Renal cortex interstitium (tissue), 11 donors: ENCODE data around the gene PNMA8C. TPM values are rescaled to one million over a fixed set of nuclear protein-coding genes. Genes with fewer than 3 reads are reported as not detected.
"Not testable (repeated sequence)": the region's sequence is repeated elsewhere in the genome, so short reads cannot be mapped to it uniquely, and the experiment has no call there.

ENCODE experiments used
- DNase-seq, 11 donors: peaks; one replicate each; pipeline ENCODE4 v3.0.0-alpha.2; 2013; ENCODE audit warnings: low read depth in 9 of 11, low spot score in 4 of 11; ENCODE audit errors: extremely low read depth in 1 of 11
- polyA plus RNA-seq, 3 donors: library from polyadenylated mRNA; unstranded; fragments of 120-200 nt; gene quantifications; one replicate each; pipeline ENCODE4 v1.2.1, GENCODE V29; 2013; ENCODE audit not compliant: insufficient read length in 3 of 3

The PNMA8C gene
- polyA plus RNA-seq, 3 donors, result 0.62 to 0.88 (median 0.83) TPM

- no peak for DNase-seq
These were observed 23.4 kb upstream of the PNMA8C start for GRCh38 chr19:46452186-46452585.

GRCh38 chr19:46451352-46451751 is 22.6 kb upstream of the PNMA8C start:
- DNase-seq, result no peak

GRCh38 chr19:46450737-46451136 is 22.0 kb upstream of the PNMA8C start:
- DNase-seq, result no peak

- DNase-seq, result no peak
These were observed 20.5 kb upstream of the PNMA8C start for GRCh38 chr19:46449228-46449627.

- no peak for DNase-seq
These were observed 19.9 kb upstream of the PNMA8C start for GRCh38 chr19:46448601-46449000.

GRCh38 chr19:46447824-46448223 is 19.1 kb upstream of the PNMA8C start:
- no peak for DNase-seq

GRCh38 chr19:46447006-46447405 is 18.3 kb upstream of the PNMA8C start:
- DNase-seq, result no peak

- no peak for DNase-seq
These were observed 17.3 kb upstream of the PNMA8C start for GRCh38 chr19:46446021-46446420.

- no peak for DNase-seq
These were observed 14.2 kb upstream of the PNMA8C start for GRCh38 chr19:46442808-46443450.

GRCh38 chr19:46441866-46442265 is 13.1 kb upstream of the PNMA8C start:
- DNase-seq, result no peak

- not testable (repeated sequence) for DNase-seq
These were observed 7.0 kb upstream of the PNMA8C start for GRCh38 chr19:46435689-46436088.

- no peak for DNase-seq
These were observed 6.3 kb upstream of the PNMA8C start for GRCh38 chr19:46435009-46435408.

GRCh38 chr19:46433470-46433869 is 4.7 kb upstream of the PNMA8C start:
- not testable (repeated sequence) for DNase-seq

GRCh38 chr19:46431824-46432223 is 3.1 kb upstream of the PNMA8C start:
- no peak for DNase-seq

GRCh38 chr19:46429999-46430398 is 1.3 kb upstream of the PNMA8C start:
- no peak for DNase-seq

GRCh38 chr19:46427518-46428045 is 1.2 kb downstream of the PNMA8C start:
- DNase-seq, result no peak

- peak in 9 of 11 donors; percentile 77 to 90 (median 84) for DNase-seq
These were observed 2.1 kb downstream of the PNMA8C start for GRCh38 chr19:46426506-46427162.

GRCh38 chr19:46426035-46426505 is 2.7 kb downstream of the PNMA8C start:
- peak in 8 of 11 donors; percentile 74 to 93 (median 85) for DNase-seq

- DNase-seq, result no peak
These were observed 5.5 kb downstream of the PNMA8C start for GRCh38 chr19:46423188-46423587.

GRCh38 chr19:46422344-46422743 is 6.4 kb downstream of the PNMA8C start:
- no peak for DNase-seq
